ENCODE results near the gene CCKAR. TPM values are rescaled to one million over a fixed set of nuclear protein-coding genes. Genes with fewer than 3 reads are reported as not detected.
"Not testable (repeated sequence)": the region's sequence is repeated elsewhere in the genome, so short reads cannot be mapped to it uniquely, and the experiment has no call there.

CCKAR gene
- total and polyA plus RNA-seq, 2 experiments from 2014 or later, result not detected

GRCh38 chr4:26509681-26510333 is 19.5 kb upstream of the CCKAR start:
- H3K4me2 ChIP-seq (ENCODE audit: unreplicated experiment), result peak overlapping the region; percentile 7
- peak; percentile 42 for DNase-seq
- peak overlapping the region; percentile 11; the same call in 1 of the 2 replicates for H3K9ac ChIP-seq
- H3K9me3 ChIP-seq (ENCODE audit: low read depth), result no peaks in the 10 kb centered on the region
- no peaks in the 10 kb centered on the region for H3K79me2 ChIP-seq (ENCODE audit: insufficient read depth)
- H3K4me3 ChIP-seq, result no peak overlapping the region
- H2AFZ ChIP-seq, result peak overlapping the region; percentile 76
- no peaks in the 10 kb centered on the region for H3F3A ChIP-seq (ENCODE audit: insufficient read depth)
- 0 out of 2 replicates have a peak overlapping the region, but pooled peaks have one; percentile 17 for H3K27ac ChIP-seq
- in situ Hi-C loops (cut with MboI), result no loop called here
- no peaks in the 10 kb centered on the region for H3K9me2 ChIP-seq (ENCODE audit: insufficient read depth)
- no peaks in the 10 kb centered on the region for H4K20me1 ChIP-seq (ENCODE audit: insufficient read depth)
- TF ChIP-seq EZH2 (IDR thresholded peaks at IDR 0.05; ENCODE audit: insufficient read depth, poor library complexity, severe bottlenecking) (no peak), EZH2phosphoT487 (IDR thresholded peaks at IDR 0.05; ENCODE audit: insufficient read depth, low read depth) (no peak)
- no peaks in the 10 kb centered on the region for H3K27me3 ChIP-seq (replicated peaks; ENCODE audit: insufficient read depth)
- H3K4me1 ChIP-seq (ENCODE audit: insufficient read depth), result peaks cover 13% of the 10 kb centered on the region
- WGBS, 2 experiments (ENCODE audit: low coverage in 1 of 2, low lambda C conversion rate in 2 of 2, missing lambda C conversion rate in 2 of 2), result 38 to 39% methylated on average over 8 of the region's 8 CpGs
- H3K36me3 ChIP-seq (ENCODE audit: low read depth), result no peaks in the 10 kb centered on the region

- in situ Hi-C loops (cut with MboI), result no loop called here
These were observed 17.0 kb upstream of the CCKAR start for GRCh38 chr4:26507286-26507685.

DNA sequence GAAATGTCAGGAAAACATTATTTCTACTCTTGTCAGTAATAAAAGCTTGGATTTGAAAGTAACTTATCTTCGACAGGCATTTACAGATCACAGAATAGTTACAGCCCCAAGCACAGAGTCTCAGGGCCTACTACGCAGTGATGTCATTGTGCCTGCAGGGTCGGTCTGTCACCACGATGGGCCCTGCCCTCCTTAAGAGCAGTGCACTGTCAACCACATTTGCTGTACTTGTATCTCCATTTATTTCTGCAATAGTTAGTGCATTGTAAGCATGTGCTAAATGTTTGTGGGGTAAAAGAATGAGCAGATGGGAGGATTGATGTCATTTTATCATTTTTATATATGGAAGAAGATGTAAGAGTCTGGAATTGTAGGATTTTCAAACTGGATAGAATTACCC is 13.6 kb upstream of the CCKAR start:
- no peak overlapping the region for H3K27ac ChIP-seq
- H3K9me3 ChIP-seq (ENCODE audit: low read depth), result no peaks in the 10 kb centered on the region
- H4K20me1 ChIP-seq (ENCODE audit: insufficient read depth), result no peaks in the 10 kb centered on the region
- H3K9me2 ChIP-seq (ENCODE audit: insufficient read depth), result no peaks in the 10 kb centered on the region
- no peak overlapping the region for H3K4me2 ChIP-seq (ENCODE audit: unreplicated experiment)
- 27 to 30% methylated on average over 4 of the region's 4 CpGs for WGBS, 2 experiments (ENCODE audit: low coverage in 1 of 2, low lambda C conversion rate in 2 of 2, missing lambda C conversion rate in 2 of 2)
- no peaks in the 10 kb centered on the region for H3K79me2 ChIP-seq (ENCODE audit: insufficient read depth)
- in situ Hi-C loops (cut with MboI), result no loop called here
- H3K4me3 ChIP-seq, result no peak overlapping the region
- no peaks in the 10 kb centered on the region for H3K27me3 ChIP-seq (replicated peaks; ENCODE audit: insufficient read depth)
- TF ChIP-seq EZH2phosphoT487 (IDR thresholded peaks at IDR 0.05; ENCODE audit: insufficient read depth, low read depth) (no peak), EZH2 (IDR thresholded peaks at IDR 0.05; ENCODE audit: insufficient read depth, poor library complexity, severe bottlenecking) (no peak)
- H3K4me1 ChIP-seq (ENCODE audit: insufficient read depth), result no peaks in the 10 kb centered on the region
- no peak overlapping the region for H2AFZ ChIP-seq
- no peak overlapping the region for H3K9ac ChIP-seq
- DNase-seq, result no peak
- H3K36me3 ChIP-seq (ENCODE audit: low read depth), result no peaks in the 10 kb centered on the region
- no peaks in the 10 kb centered on the region for H3F3A ChIP-seq (ENCODE audit: insufficient read depth)

More at GRCh38 chr4:26507286-26507685, 17.0 kb upstream of the CCKAR start:
- Histone ChIP-seq H4K20me1 (ENCODE audit: insufficient read depth) (no peaks in the 10 kb centered on the region), H2AFZ (no peak overlapping the region), H3K79me2 (ENCODE audit: insufficient read depth) (no peaks in the 10 kb centered on the region), H3K4me1 (ENCODE audit: insufficient read depth) (peaks cover 13% of the 10 kb centered on the region), H3K9ac (no peak overlapping the region), H3K4me3 (no peak overlapping the region), H3F3A (ENCODE audit: insufficient read depth) (no peaks in the 10 kb centered on the region), H3K36me3 (ENCODE audit: low read depth) (no peaks in the 10 kb centered on the region), H3K27me3 (replicated peaks; ENCODE audit: insufficient read depth) (no peaks in the 10 kb centered on the region), H3K4me2 (ENCODE audit: unreplicated experiment) (no peak overlapping the region), H3K9me3 (ENCODE audit: low read depth) (no peaks in the 10 kb centered on the region), H3K27ac (no peak overlapping the region), H3K9me2 (ENCODE audit: insufficient read depth) (no peaks in the 10 kb centered on the region)
- DNase-seq, result no peak
- 63 to 69% methylated on average over 4 of the region's 4 CpGs for WGBS, 2 experiments (ENCODE audit: low coverage in 1 of 2, low lambda C conversion rate in 2 of 2, missing lambda C conversion rate in 2 of 2)
- TF ChIP-seq EZH2phosphoT487 (IDR thresholded peaks at IDR 0.05; ENCODE audit: insufficient read depth, low read depth) (no peak), EZH2 (IDR thresholded peaks at IDR 0.05; ENCODE audit: insufficient read depth, poor library complexity, severe bottlenecking) (no peak)

GRCh38 chr4:26503427-26503826 is 13.1 kb upstream of the CCKAR start:
- H3K4me2 ChIP-seq (ENCODE audit: unreplicated experiment), result no peak overlapping the region
- H4K20me1 ChIP-seq (ENCODE audit: insufficient read depth), result no peaks in the 10 kb centered on the region
- no peak for TF ChIP-seq EZH2phosphoT487 (IDR thresholded peaks at IDR 0.05; ENCODE audit: insufficient read depth, low read depth)
- TF ChIP-seq EZH2 (IDR thresholded peaks at IDR 0.05; ENCODE audit: insufficient read depth, poor library complexity, severe bottlenecking), result no peak
- H3K4me3 ChIP-seq, result no peak overlapping the region
- no peaks in the 10 kb centered on the region for H3K36me3 ChIP-seq (ENCODE audit: low read depth)
- H3K4me1 ChIP-seq (ENCODE audit: insufficient read depth), result no peaks in the 10 kb centered on the region
- 17 to 20% methylated on average over 5 of the region's 5 CpGs for WGBS, 2 experiments (ENCODE audit: low coverage in 1 of 2, low lambda C conversion rate in 2 of 2, missing lambda C conversion rate in 2 of 2)
- no peak overlapping the region for H2AFZ ChIP-seq
- no peak overlapping the region for H3K27ac ChIP-seq
- DNase-seq, result no peak
- H3K9me2 ChIP-seq (ENCODE audit: insufficient read depth), result no peaks in the 10 kb centered on the region
- H3F3A ChIP-seq (ENCODE audit: insufficient read depth), result no peaks in the 10 kb centered on the region
- H3K27me3 ChIP-seq (replicated peaks; ENCODE audit: insufficient read depth), result no peaks in the 10 kb centered on the region
- H3K9me3 ChIP-seq (ENCODE audit: low read depth), result no peaks in the 10 kb centered on the region
- in situ Hi-C loops (cut with MboI), result no loop called here
- H3K9ac ChIP-seq, result no peak overlapping the region
- no peaks in the 10 kb centered on the region for H3K79me2 ChIP-seq (ENCODE audit: insufficient read depth)

GRCh38 chr4:26500565-26500999 is 10.3 kb upstream of the CCKAR start:
- H3K4me2 ChIP-seq (ENCODE audit: unreplicated experiment); H3K9me3 ChIP-seq (ENCODE audit: low read depth); H3F3A ChIP-seq (ENCODE audit: insufficient read depth); H4K20me1 ChIP-seq (ENCODE audit: insufficient read depth); H3K4me3 ChIP-seq; H3K27me3 ChIP-seq (replicated peaks; ENCODE audit: insufficient read depth); H2AFZ ChIP-seq; H3K79me2 ChIP-seq (ENCODE audit: insufficient read depth); H3K9ac ChIP-seq; H3K4me1 ChIP-seq (ENCODE audit: insufficient read depth); in situ Hi-C loops (cut with MboI); H3K36me3 ChIP-seq (ENCODE audit: low read depth); H3K27ac ChIP-seq; H3K9me2 ChIP-seq (ENCODE audit: insufficient read depth): not testable (repeated sequence)
- WGBS, 2 experiments (ENCODE audit: low coverage in 1 of 2, low lambda C conversion rate in 2 of 2, missing lambda C conversion rate in 2 of 2), result 68 to 71% methylated on average over 9 of the region's 9 CpGs
- peak; percentile 32 for DNase-seq

Data from GM23248 (cell line).